Measurements from ENCODE around the gene MRPL22. TPM values are rescaled to one million over a fixed set of nuclear protein-coding genes. Genes with fewer than 3 reads are reported as not detected.
A peak's percentile ranks its signal among the peaks of the same experiment; 100 is the strongest.

MRPL22 gene
- total RNA-seq (90.8 and 112 TPM in 2 replicates), polyA plus RNA-seq (65.6 and 66.9 TPM in 2 replicates), polyA minus RNA-seq (53.9 and 72.2 TPM in 2 replicates), Bru-seq, nascent RNA (percentile 93 among the genes with signal in this experiment), BruChase-seq, experiment 1, labeled RNA remaining after a 6-hour chase (percentile 82 among the genes with signal in this experiment), BruChase-seq, experiment 2, labeled RNA remaining after a 2-hour chase (percentile 87 among the genes with signal in this experiment)
- 86.0 and 110 TPM in 2 replicates for polyA plus RNA-seq (2011; cell fraction: cytosol; rRNA removed)
- 47.2 and 60.5 TPM in 2 replicates for polyA plus RNA-seq (2011; cell fraction: nucleus; rRNA removed)
- 88.4 and 134 TPM in 2 replicates for polyA plus RNA-seq (2012)
- polyA minus RNA-seq (2011; cell fraction: cytosol; rRNA and poly(A)+ RNA removed): 25.0 TPM
- polyA minus RNA-seq (2011; cell fraction: nucleus; rRNA and poly(A)+ RNA removed): 7.6 and 15.0 TPM in 2 replicates
- long read RNA-seq, transcript MRPL22-201 (6 exons, 3,035 nt): minor isoform, 32 of 534 reads
- long read RNA-seq, transcript MRPL22-202 (6 exons, 784 nt): minor isoform, 8 of 534 reads
- long read RNA-seq, transcript MRPL22-207 (7 exons, 3,176 nt): major isoform, 470 of 534 reads
- long read RNA-seq, partial matches to known transcripts: 10 of 534 reads
- long read RNA-seq, other reads (novel, unspliced or antisense): 7 of 534 reads

DNA sequence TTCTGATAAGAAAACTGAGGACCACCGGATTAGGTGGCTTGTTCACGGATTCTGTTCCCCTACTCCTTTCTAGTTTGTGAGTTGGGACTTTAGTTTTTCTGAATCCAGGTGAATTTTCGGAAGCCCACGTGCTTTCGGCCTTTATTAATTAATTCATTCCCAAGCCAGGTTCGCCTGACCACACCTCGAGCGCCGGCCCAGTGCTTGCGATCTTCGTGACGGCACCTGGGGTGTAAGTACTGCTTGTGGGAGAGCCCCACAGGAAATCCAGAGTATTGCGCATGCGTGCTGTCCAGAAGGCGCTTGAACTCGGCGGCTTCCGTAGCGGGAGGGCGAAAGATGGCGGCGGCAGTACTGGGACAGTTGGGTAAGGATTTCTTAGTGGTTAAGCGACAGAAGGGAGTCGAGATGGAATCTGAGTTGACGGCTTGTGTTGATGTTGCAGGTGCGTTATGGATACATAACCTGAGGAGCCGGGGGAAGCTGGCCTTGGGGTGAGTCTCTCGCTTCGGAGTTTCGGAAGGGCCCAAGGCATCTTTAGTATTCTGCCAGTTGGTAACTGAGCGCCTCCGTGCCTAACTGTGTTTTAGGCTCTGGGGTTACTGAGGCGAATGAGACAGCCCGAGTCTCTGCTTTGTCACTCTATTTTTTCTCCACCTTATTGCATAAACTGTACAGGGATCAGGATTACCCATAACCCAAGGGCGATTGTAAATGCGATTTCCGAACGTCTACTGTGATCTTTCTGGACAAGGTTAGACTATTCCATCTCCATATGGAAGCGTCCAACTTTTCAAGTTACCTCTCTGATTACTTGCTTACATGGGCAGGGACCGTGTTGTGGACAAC lies at the start of gene MRPL22:
TSS of gene MRPL22 (plus strand) at position 302 of the 849 bp plus-strand sequence. CDS start at position 340, 38 bp downstream.
- Histone ChIP-seq H3K27me3 (ENCODE audit: control insufficient read depth in 2 of 2, insufficient read depth in 2 of 2, low read length in 2 of 2) (no peaks in the 10 kb centered on the region), H4K20me1 (replicated peaks; ENCODE audit: control insufficient read depth, extremely low read depth, insufficient read depth, low read length) (no peaks in the 10 kb centered on the region), H3K4me3 (replicated peaks in 1 of 3; ENCODE audit: insufficient read depth in 1 of 3, low read depth in 1 of 3, low read length in 3 of 3) (peak within 1 kb of the TSS; percentile 84 to 99 (median 91)), H3K4me2 (ENCODE audit: insufficient read depth, low read length) (peak within 1 kb of the TSS; percentile 99), H3K9me3 (replicated peaks; ENCODE audit: control insufficient read depth, insufficient read depth, low read length) (no peaks in the 10 kb centered on the region), H3K4me1 (ENCODE audit: control insufficient read depth, extremely low read depth, insufficient read depth, low read length) (peaks cover 56% of the 10 kb centered on the region), H3K79me2 (ENCODE audit: control insufficient read depth, insufficient read depth, low read length) (peaks cover 57% of the 10 kb centered on the region), H3K27ac (ENCODE audit: insufficient read depth, low read depth, low read length) (peak within 1 kb of the TSS; percentile 81), H3K36me3 (ENCODE audit: control insufficient read depth in 2 of 2, extremely low read depth in 1 of 2, insufficient read depth in 2 of 2, low read length in 2 of 2) (no peaks in the 10 kb centered on the region), H2AFZ (ENCODE audit: low read depth, low read length) (peak within 1 kb of the TSS; percentile 96), H3K9ac (replicated peaks; ENCODE audit: extremely low read depth, insufficient read depth, low read length) (peak within 1 kb of the TSS; percentile 97), H3K9me1 (replicated peaks; ENCODE audit: control insufficient read depth, extremely low read depth, insufficient read depth, low read length) (no peaks in the 10 kb centered on the region)
- POLR2A ChIA-PET: no interaction called here
- FAIRE-seq: peak; percentile 87
- TSS peak; percentile 68 for BruUV-seq (replicated peaks)
- intact Hi-C loops (cut with micrococcal nuclease) (loop anchor here (1.0 to 5.0 kb wide), 3 partner anchors 25 to 291 kb away; partner anchors contain the start of gene LARP1), dilution Hi-C loops (cut with MboI; ENCODE audit: extremely low pct_ligation_motif_present, low sequenced_read_pairs) (no loop called here)
- DNase-seq (ENCODE audit: low read depth, low spot score): peak; percentile 95
- TF ChIP-seq POLR2AphosphoS5 (IDR thresholded peaks at IDR 0.05; ENCODE audit: insufficient read depth, low read depth, low read length) (peak; percentile 69), MAX (IDR thresholded peaks at IDR 0.05; ENCODE audit: insufficient read depth, insufficient read length) (peak; percentile 18), JUN (IDR thresholded peaks at IDR 0.05; ENCODE audit: borderline replicate concordance, insufficient read depth, insufficient read length, low read depth) (no peak), POLR2A (IDR thresholded peaks at IDR 0.05; ENCODE audit: low read depth, low read length) (peak; percentile 86)
- TF ChIP-seq, protein P1, sequence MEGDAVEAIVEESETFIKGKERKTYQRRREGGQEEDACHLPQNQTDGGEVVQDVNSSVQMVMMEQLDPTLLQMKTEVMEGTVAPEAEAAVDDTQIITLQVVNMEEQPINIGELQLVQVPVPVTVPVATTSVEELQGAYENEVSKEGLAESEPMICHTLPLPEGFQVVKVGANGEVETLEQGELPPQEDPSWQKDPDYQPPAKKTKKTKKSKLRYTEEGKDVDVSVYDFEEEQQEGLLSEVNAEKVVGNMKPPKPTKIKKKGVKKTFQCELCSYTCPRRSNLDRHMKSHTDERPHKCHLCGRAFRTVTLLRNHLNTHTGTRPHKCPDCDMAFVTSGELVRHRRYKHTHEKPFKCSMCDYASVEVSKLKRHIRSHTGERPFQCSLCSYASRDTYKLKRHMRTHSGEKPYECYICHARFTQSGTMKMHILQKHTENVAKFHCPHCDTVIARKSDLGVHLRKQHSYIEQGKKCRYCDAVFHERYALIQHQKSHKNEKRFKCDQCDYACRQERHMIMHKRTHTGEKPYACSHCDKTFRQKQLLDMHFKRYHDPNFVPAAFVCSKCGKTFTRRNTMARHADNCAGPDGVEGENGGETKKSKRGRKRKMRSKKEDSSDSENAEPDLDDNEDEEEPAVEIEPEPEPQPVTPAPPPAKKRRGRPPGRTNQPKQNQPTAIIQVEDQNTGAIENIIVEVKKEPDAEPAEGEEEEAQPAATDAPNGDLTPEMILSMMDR (IDR thresholded peaks at IDR 0.05; ENCODE audit: extremely low read depth in 1 of 2, insufficient read depth in 1 of 2, low read depth in 1 of 2, low read length in 2 of 2): no peak
- CTCF ChIA-PET: interaction anchor here (2.2 to 6.1 kb wide), 2 partner anchors 27 to 64 kb away, joined by 6 to 42 read pairs; no protein-coding TSS in a partner anchor

Data from endothelial cell of umbilical vein (primary cell).